ENCODE measurements around the gene ZNF668.

GRCh38 chr16:31087971-31088370 lies 13.9 kb upstream of the ZNF668 start:
- TF ChIP-seq CTCF (IDR thresholded peaks at IDR 0.05) (no peak), POLR2A (IDR thresholded peaks at IDR 0.05) (no peak), POLR2AphosphoS5 (IDR thresholded peaks at IDR 0.05) (no peak)

All from prostate gland (tissue), 2 donors.